Measurements from ENCODE around the gene IMPA2.

The IMPA2 gene

GRCh38 chr18:11987527-11987926 lies 6.2 kb downstream of the IMPA2 start:
- DNase-seq, result no peak

GRCh38 chr18:11989174-11989573 lies 7.9 kb downstream of the IMPA2 start:
- DNase-seq, result no peak

GRCh38 chr18:11989966-11990380 lies 8.7 kb downstream of the IMPA2 start:
- no peak for DNase-seq

GRCh38 chr18:11990539-11990938 lies 9.2 kb downstream of the IMPA2 start:
- DNase-seq, result no peak

GRCh38 chr18:11991021-11991795 lies 9.9 kb downstream of the IMPA2 start:
- DNase-seq, result no peak

- no peak for DNase-seq
Measured at GRCh38 chr18:11992096-11992790, 10.9 kb downstream of the IMPA2 start.

GRCh38 chr18:11993264-11993916 lies 12.1 kb downstream of the IMPA2 start:
- no peak for DNase-seq

GRCh38 chr18:11994336-11994702 lies 13.0 kb downstream of the IMPA2 start:
- DNase-seq, result no peak

- DNase-seq, result no peak
Measured at GRCh38 chr18:11994703-11995444, 13.6 kb downstream of the IMPA2 start.

GRCh38 chr18:11995445-11996189 lies 14.3 kb downstream of the IMPA2 start:
- peak in 45 of 58 donors; percentile 7 to 64 (median 31) for DNase-seq

GRCh38 chr18:11996190-11996754 lies 15.0 kb downstream of the IMPA2 start:
- DNase-seq, result no peak

- DNase-seq, result no peak
Measured at GRCh38 chr18:11996907-11997306, 15.6 kb downstream of the IMPA2 start.

GRCh38 chr18:11997466-11997865 lies 16.2 kb downstream of the IMPA2 start:
- peak in 1 of 58 donors; percentile 23 for DNase-seq

GRCh38 chr18:11998193-11998592 lies 16.9 kb downstream of the IMPA2 start:
- DNase-seq, result peak in 7 of 58 donors; percentile 8 to 43 (median 26)

- peak in 17 of 58 donors; percentile 9 to 58 (median 22) for DNase-seq
Measured at GRCh38 chr18:11999429-11999828, 18.1 kb downstream of the IMPA2 start.

- DNase-seq, result no peak
Measured at GRCh38 chr18:12000072-12000659, 18.9 kb downstream of the IMPA2 start.

GRCh38 chr18:12001421-12001820 lies 20.1 kb downstream of the IMPA2 start:
- no peak for DNase-seq

GRCh38 chr18:12003894-12004293 lies 22.6 kb downstream of the IMPA2 start:
- DNase-seq, result no peak

GRCh38 chr18:12005538-12006487 lies 24.5 kb downstream of the IMPA2 start:
- DNase-seq, result peak in 2 of 58 donors; percentile 20 to 24

Measured in anterior cingulate cortex (tissue), 58 donors.